ENCODE results near the gene FAM76A.

DNA sequence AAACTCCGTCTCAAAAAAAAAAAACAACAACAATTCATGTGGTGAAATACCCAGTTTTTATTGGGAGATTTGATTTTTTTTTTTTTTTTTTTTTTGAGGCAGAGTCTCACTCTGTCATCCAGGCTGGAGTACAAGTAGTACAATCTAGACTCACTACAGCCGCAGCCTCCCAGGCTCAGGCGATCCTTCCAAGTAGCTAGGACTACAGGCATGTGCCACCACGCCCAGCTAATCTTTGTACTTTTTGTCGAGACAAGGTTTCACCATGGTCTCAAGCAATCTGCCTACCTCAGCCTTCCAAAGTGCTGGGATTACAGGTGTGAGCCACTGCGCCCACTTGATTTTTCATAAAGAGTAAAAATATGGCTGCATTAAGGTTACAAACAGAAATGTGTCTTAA lies 15.4 kb downstream of the FAM76A start:
- TF ChIP-seq, protein P1, sequence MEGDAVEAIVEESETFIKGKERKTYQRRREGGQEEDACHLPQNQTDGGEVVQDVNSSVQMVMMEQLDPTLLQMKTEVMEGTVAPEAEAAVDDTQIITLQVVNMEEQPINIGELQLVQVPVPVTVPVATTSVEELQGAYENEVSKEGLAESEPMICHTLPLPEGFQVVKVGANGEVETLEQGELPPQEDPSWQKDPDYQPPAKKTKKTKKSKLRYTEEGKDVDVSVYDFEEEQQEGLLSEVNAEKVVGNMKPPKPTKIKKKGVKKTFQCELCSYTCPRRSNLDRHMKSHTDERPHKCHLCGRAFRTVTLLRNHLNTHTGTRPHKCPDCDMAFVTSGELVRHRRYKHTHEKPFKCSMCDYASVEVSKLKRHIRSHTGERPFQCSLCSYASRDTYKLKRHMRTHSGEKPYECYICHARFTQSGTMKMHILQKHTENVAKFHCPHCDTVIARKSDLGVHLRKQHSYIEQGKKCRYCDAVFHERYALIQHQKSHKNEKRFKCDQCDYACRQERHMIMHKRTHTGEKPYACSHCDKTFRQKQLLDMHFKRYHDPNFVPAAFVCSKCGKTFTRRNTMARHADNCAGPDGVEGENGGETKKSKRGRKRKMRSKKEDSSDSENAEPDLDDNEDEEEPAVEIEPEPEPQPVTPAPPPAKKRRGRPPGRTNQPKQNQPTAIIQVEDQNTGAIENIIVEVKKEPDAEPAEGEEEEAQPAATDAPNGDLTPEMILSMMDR (IDR thresholded peaks at IDR 0.05) = no peak
- TF ChIP-seq POLR2A (IDR thresholded peaks at IDR 0.05) = no peak
